GM19193 (cell line): ENCODE measurements around the gene PANX3.
A peak's percentile ranks its signal among the peaks of the same experiment; 100 is the strongest.

Experiments
- POLR2A ChIP-seq: IDR thresholded peaks from 4 replicates; pipeline ENCODE4 v1.6.1; 2011; ENCODE audit not compliant: insufficient read depth, insufficient read length; ENCODE audit errors: extremely low read depth

Gene PANX3

GRCh38 chr11:124602193-124602592 lies 9.0 kb upstream of the PANX3 start:
- no peak for TF ChIP-seq POLR2A

DNA sequence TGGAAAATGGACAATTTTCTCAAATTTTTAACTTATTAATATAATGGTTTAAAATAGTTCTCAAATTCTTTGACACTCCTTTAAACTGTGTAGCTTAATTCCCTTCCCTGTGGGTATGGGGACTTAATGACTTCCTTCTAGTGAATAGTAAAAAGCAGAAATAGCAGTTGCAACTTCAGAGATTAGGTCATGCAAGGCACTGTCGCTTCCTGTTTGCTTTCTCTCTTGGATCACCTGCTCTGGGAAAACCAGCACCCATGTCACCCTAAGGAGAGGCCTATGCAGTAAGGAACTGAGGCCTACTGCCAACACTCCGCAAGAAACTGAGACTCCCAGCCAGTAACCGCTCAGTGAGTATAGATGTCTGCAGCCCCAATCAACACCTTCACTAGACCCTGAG lies 5.5 kb upstream of the PANX3 start:
- no peak for TF ChIP-seq POLR2A

- TF ChIP-seq POLR2A = no peak
Observed at GRCh38 chr11:124608147-124608546, 3.1 kb upstream of the PANX3 start.

DNA sequence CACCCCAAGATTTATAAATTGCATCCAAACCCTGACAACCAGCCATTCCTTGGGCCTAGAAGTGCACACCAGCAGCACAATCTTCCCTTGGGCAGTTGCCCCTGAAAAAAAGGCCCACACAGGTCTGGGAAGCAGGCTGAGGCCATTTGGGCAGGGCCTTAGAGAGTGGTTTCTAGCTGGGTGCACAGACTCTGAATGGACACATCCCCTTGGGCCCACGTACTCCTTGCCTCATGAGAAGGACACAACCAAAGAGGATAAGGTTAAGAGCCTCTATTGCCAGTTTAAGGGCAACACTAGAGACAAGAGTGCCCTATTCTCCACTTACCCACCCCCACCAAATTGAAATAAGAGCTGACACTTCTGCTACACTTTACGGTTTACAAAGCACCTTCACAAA lies 933 bp upstream of the PANX3 start:
- TF ChIP-seq POLR2A = no peak

GRCh38 chr11:124612045-124612444 lies 817 bp downstream of the PANX3 start:
- TF ChIP-seq POLR2A = no peak

GRCh38 chr11:124612567-124613246 lies 1.5 kb downstream of the PANX3 start:
- TF ChIP-seq POLR2A = no peak

- TF ChIP-seq POLR2A = no peak
Observed at GRCh38 chr11:124618863-124619262, 7.6 kb downstream of the PANX3 start.

GRCh38 chr11:124622531-124623451 lies 11.6 kb downstream of the PANX3 start, which contains the start of gene TBRG1:
TBRG1 (plus strand) TSS chr11:124622864; CDS start chr11:124623084, 220 bp downstream.
- TF ChIP-seq POLR2A = peak; percentile 97

GRCh38 chr11:124623861-124624525 lies 12.8 kb downstream of the PANX3 start:
- no peak for TF ChIP-seq POLR2A

DNA sequence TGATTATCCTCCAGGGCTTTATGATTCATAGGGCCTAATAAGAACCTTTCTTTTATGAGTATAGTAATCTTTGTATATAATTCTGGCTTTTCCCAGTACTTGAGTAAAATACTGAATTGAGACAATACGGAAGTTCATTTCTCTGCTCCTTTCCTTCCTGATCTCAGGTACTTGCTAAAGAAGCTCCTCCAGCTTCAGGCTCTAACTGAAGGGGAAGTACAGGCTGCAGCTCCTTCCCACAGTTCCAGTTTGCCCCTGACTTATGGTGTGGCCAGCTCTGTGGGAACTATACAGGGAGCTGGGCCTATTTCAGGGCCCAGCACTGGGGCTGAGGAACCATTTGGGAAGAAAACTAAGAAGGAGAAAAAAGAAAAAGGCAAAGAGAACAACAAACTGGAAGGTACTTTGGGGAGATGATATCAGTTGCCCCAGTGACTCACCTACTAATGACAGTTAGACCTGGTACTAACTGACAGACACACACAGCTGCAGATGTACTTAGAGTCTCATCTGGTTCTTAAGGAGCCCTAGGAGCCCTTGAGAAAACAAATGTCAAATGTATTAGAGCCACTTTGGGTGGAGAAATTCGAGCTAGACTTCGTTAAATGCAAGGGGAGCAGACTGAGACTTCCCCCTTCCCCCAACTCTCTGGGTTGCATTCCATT lies 14.4 kb downstream of the PANX3 start:
- TF ChIP-seq POLR2A = no peak

- no peak for TF ChIP-seq POLR2A
Observed at GRCh38 chr11:124627546-124627945, 16.3 kb downstream of the PANX3 start.

DNA sequence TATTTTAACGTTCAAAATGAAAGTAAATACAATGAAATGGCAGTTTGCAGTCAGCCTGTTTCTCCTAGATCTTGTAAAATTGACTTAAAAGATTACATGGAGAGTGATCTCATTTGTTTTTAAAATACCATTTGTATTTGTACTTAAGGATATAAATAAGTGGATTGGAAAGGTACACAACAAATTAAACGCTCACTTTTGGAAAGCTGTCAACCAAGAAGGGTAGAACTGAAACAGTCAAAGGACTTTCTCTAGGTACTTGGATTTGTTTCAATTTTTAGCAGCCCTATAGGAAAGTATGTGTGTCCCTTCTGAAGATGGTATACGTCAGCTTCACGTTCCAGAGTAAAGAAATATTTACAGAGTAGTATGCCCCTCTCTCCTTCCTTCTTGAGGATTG lies 18.7 kb downstream of the PANX3 start:
- no peak for TF ChIP-seq POLR2A

DNA sequence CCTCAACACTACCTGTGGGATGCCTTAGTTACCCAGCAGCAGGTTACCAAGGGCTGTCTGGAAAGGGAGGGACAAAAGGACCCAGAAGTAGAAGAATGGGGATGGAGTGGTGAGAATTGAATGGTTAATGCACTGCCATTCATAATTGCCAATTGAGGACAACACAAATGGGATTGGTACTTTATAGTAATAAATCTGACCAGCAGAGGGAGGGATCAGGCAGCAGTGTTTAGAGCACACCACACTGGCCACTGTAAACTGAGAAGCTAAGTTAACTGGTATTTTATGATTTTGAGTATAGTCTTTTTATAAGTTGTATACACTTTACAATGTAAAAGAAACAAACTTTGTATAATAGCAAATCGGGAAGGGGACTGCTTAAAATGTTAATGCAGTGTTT lies 22.1 kb downstream of the PANX3 start:
- no peak for TF ChIP-seq POLR2A

DNA sequence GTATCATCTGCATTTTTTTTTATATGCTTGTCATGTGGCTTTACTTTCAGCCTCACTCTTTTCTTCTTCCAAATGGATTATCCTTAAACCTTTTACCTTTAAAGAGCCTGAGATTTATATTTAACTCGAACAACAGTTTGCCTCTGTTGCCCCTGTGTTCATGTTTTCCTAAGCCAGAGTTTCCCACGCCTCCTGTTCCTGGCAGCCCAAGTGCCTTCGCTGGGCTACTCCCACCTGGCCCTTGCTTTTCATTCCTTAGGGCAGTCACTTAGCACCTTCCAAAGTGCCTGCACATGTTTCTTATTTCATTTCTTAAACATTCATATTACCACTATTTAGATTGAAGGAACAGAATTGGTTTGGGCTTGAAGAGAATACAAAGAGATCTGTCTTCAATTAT lies 24.7 kb downstream of the PANX3 start:
- TF ChIP-seq POLR2A = no peak

DNA sequence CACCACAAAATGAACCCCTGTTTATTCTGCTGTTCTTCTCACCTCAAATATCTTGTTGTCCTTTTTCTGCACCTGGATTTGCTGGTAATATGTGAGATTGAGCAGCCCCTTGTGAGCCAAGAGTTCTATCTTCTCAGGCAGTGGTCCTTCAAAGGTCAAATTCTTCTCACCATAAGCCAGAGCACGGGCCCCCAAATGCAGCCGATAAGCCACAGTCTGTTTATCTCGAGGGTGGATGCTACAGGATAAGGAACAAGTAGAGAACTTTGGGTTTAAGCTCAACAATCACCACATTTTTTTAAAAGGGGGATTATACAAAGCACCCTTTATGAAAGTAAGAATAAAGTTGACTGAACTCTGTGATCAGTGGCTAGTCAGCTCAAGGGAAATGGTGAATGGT lies 27.3 kb downstream of the PANX3 start:
- no peak for TF ChIP-seq POLR2A

- no peak for TF ChIP-seq POLR2A
Observed at GRCh38 chr11:124639186-124639585, 28.0 kb downstream of the PANX3 start.

DNA sequence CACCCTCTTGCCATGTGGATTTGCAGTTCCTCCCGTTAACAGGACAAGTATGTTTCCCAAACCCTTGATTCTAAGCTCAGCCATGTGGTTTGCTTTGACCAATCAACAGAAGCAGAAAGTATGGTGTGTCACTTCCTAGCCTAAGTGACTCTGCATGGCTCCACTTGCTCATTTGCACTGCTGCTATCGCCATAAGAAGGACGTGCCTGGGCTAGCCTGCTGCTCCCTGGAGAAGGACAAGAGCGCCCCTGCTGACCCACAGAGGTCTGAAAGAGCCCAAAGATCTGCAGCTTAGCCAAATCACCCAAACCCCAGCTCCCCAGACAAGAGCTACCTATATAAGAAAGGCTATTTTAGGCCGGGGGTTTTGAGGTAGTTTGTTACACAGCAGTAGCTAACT lies 29.4 kb downstream of the PANX3 start:
- TF ChIP-seq POLR2A = no peak
